HG02973 (cell line): ENCODE results near the gene ATP9A.

Experiments
- ATAC-seq: cut with Tn5 transposase; IDR thresholded peaks from one replicate; pipeline ENCODE4 v1.9.1; 2021; ENCODE audit warnings: moderate library complexity; ENCODE audit not compliant: unreplicated experiment

The ATP9A gene

DNA sequence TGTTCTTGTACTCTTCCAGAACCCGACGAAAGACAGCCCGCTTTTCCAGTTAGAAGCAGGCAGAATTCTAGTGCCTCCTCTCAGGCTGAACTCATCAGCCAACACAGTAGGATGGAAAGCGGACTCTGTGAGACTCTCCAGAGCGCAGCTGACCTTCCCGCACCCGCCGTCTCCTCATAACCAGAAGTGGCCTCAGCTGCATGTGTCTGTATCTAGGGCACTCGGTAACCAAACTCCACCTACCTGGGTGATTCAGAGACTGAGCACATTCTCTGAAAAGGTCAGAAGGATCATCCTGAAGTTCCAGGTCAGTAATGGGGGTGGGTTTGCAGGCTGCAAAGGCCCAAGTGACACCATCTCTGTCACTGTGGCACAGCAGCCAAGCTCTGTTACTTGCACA is 158.9 kb downstream of the ATP9A start:
- ATAC-seq: no peak

DNA sequence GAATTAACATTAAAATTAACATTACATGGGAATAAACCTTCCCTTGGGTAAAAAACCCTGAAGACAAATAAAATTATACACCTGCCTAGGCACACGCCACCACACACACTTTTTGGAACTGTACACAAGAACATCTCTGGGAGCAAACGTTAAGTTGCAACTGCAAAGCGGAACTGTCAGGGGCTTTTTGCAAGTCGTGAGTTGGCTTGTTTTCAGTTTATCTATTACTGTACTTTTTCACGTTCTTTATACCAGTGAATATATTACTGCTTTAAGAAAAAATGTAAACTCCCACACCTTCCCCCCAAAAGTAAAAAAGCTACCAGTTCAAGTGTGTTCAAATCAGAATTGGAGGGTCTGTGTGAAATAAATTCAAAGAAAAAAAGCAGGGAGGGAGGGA is 160.1 kb downstream of the ATP9A start:
- ATAC-seq: no peak

DNA sequence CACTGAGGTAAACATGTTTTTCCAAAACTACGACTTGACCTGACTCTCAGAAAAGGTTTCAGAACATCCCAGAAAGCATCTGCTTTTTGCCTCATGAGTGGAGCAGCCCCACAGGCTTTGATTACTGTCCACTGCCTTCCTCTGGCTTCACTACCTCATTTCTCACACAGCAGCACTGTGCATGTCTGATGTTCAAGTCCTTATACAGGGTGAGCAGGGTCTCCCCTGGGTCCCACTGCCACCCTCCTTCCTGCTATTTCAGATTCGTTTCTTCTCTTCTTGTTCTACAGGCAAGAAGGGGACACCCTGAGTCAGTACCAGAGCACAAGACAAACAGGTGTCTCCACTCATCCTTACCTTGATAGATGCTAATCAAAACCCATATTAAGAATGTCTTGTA is 161.0 kb downstream of the ATP9A start:
- ATAC-seq: no peak

DNA sequence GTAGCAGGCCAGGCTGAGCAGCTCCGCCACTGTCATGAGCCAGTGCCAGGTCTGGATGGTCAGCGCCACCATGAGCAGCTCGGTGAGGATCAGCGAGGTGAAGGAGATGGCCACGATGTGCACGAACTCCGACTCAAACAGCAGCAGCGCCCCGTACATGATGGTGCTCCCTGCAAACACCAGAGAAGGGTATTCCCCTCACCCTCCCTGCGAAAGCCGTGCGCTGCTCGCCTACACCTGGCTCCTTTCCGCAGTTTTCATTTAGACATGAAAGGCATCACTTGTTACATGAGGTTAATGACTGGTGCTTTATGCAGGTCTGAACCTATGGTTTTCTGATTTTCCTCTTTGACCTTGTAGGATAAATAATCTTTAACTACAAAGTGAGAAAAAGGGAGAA is 163.3 kb downstream of the ATP9A start:
- no peak for ATAC-seq

DNA sequence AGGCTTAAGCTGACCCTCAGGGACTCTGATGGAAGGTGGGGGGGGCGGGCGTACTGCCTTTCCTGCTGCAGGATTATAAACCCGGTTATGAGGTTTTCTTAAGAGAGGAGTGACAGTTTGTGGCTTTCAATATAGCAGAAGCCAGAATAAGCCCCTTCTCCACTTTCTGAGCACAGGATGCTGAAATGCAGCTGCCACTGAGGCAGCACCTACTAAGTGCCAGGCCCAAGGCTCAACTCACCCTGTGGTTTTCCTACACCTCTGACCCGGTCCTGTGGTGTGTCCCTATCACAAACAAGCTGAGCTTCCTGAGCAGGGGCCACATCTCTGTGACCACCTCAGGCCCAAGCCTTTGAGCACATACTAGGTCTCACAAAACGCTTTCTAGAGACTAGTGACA is 166.1 kb downstream of the ATP9A start:
- ATAC-seq: no peak

DNA sequence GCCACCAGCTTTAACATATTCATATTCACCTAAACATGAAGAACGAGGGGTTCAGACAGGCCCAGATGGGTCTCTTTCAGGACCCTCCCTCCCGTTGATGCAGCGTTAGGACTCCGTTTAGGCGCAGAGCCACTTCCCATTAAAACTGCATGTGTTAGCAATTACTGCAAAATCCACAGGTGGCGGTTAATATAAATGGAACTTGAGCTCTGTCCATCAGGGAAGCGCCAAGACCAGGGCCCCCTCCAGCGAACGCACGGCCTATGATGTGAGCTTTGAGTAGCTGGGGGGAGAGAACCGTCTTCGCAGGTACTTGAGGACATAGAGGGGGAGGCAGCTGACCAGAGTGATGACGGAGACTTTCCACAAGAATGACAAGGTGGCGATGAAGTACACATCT is 167.2 kb downstream of the ATP9A start:
- ATAC-seq: no peak

DNA sequence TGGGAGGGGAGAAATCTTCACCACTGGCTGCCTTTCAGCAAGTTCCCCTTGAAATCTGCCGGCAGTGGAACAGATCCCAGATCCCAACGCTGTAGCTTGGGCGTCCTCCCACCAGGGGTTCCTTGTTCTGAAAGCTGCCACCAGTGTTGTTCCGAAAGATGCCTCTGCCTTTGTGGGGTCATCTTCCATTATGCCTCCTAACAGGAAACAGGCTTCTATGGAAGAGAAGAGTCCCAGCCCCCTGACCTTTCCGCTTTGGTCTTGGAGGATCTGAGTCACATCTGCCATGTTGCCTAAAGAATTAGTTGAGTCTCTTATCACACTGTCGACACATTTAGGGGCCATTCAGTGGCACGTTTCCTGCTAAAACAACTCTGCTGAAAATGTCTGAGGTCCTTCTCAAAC is 168.2 kb downstream of the ATP9A start:
- no peak for ATAC-seq

DNA sequence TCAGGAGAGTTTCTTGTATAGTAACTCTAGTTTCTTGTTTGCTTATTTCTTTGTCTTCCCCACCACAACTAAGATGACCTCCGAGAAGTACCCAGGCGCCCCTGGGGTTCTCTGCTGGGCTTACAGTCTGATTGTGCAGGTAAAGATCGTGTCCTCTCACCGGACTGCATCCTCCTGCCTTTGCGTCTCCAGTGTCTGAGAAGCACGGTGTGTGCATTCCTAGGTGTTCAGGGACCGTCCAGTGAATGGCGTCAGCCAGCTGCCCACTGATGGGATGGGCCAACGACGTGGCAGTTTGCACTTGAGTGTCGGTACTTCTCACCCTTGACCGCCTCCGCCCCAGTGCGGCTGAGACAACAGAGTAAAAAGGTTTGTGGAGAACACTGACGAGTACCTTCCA is 169.6 kb downstream of the ATP9A start:
- no peak for ATAC-seq

DNA sequence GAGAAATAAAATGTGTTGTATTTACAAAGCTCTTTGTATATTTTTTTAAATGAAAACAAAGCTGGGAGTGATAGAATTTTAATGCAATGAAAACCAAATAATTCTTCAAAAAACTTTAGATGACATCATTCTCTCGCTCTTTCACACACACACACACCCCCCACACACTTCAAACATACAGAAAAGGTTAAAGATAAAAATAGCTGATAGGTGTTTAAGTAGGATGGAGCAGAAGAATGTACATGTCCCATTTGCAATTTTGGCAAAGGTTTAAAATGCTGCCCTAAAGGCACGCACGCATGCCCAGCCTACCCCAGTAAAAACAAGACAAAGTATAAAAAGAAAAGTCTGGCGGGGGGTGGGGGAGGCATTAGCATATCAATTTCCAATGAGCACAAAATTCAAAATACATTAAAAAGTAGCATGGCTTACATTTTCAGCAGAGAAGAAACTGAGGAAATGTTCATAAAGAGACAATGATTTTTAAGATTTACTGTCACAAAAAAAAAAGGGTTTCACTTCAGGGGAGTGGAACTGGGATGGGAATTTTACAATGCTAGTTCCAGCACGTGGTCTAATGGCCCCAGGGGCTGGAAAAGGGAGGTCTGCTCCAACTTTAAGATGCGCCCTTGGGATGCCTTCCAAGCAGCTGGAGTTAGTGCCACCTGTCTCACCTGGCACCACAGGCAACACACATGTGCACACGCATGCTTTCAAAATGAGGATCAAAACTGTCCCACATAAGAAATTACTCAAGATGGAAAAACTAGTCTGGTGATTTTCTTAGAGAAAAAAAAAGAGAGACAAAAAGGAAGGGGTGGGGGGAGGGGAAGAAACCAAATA is 170.6 kb downstream of the ATP9A start:
- ATAC-seq: no peak

DNA sequence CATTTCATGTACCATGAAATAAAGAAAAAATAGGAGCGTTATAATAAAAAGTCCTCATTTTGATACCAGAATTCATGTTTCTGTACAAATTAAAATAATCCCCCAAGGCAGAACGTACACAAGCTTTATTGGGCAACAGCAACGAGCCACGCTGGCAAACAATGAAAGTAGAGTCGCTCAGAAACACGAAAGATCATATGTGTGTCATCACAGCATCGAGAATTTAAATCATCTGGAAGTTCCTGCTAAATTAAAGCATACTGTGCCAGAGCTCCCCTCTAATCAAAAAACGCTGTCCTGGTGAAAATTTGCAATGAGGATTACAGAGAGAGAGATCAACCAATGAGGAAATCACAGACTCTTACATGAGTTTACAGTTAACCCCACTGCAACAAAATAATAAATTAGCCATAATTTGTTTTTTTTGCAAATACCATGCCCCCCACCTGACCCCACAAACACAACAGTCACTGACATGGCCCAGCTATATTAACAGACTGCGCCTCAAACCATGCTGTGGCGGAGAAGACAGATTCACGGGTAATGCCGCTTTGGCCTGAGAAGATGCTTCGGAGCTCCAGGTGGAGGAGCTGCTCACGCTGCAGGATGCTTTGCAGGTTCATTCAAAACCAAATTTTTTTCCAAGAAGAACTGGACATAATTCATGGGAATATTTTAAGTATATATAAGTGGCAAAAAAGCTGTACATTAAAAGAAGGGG is 171.4 kb downstream of the ATP9A start:
- ATAC-seq: no peak

DNA sequence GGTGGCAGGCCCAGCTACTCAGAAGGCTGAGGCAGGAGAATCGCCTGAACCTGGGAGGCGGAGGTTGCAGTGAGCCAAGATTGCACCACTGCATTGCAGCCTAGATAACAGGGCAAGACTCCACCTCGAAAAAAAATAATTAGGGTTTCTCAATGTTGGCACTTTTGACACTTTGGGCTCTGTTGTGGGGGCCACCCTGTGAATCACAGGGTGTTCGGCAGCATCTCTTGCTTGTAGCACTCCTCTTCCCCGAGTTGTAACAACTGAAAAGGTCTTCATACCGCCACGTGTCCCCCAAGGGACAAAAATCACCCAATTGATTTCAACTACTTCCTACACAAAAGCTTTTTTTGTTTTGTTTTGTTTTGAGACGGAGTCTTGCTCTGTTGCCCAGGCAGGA is 172.4 kb downstream of the ATP9A start:
- ATAC-seq: no peak

DNA sequence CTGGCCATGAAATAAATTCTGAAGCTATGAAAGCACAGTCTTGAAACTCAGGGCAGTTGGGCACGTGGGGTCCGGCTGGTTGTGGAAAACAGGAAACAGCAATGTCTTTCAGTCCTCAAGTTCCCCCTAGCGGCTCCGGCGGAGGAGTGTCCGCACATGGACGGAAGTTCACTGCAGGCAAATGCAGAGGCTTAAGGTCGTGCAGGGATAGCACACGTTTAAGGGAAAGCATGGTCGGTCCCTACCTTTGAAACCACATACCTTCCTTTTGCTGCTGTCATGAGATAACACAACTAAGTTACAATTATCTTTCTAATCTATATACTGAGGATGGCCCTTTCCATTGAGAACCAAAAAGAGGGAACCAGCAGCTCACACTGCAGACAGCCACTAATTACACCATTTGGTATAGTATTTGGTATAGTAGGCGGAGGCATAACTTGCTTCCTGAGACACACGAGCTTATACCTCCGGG is 173.1 kb downstream of the ATP9A start:
- ATAC-seq: peak; percentile 95

DNA sequence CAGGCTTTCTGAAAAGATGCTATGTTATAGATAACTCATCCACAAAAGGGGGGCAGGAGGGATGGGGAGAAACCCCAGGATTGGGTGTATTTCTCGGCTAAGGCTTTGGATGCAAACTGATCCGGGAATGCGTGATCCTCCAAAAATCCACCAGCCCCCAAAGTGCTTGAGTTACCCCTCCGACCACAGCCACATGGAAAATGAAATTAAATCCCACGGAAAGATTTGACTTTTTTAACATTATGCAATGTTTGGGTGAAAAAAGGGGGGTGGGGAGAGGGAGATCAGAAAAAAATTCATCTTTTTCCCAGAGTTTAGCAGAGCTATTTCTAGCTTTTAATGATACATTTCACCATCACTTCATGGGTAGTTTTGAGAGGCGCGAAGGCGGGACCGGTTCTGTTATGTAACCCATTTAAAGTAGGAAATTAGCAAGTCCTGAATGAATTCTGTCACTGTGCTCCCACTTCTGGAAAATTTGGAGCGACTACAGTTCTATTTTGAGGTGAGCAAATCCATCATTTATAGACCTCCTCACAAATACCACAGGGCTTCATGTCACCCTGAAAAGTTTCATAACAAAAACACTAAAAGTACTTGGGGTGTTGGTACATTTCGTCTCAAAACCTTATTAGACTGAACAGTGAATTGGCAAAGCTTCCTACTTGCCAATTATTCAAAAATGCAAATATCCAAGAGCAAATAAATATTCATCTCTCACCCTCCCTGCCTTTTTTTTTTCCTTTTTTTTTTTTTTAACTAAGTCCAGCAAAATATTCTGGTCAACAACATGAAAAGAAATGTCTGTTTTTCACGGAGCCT is 173.7 kb downstream of the ATP9A start:
- no peak for ATAC-seq

DNA sequence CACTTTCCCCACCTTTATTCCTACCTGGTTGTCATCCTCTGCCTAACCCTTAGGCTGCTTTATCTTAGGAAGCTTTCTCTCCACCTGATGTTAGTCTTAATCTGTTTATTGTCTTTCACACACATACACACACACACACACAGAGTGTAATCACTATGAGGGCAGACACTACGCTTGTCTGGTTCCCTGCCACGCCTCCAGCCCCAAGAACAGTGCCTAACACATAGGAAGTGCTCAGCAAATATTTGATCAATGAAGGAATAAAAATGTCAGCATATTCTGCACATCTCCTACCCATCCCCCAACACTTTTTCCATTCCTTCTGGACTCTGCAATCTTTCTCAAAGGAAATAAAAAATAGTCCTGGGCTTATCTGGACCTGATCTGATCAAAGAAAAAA is 174.6 kb downstream of the ATP9A start:
- ATAC-seq: no peak

DNA sequence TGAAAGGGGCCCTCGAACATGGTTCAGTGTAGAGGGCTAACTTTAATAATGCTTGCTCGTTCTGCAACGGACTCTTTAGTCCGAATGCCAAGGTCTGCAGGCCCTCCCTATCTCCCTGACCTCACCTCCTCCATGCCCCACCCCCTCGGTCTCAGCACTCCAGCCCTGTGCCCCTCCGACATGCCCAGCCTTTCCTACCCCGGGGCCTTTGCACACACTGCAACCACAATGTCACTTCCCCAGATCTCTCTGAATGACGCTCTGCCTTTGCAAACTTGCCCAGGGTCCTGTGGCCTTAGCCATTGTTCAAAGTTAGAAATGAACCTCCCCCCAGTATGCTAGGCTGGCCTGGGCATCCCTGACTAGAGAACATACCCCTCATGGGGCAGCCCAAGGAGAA is 175.6 kb downstream of the ATP9A start:
- no peak for ATAC-seq

DNA sequence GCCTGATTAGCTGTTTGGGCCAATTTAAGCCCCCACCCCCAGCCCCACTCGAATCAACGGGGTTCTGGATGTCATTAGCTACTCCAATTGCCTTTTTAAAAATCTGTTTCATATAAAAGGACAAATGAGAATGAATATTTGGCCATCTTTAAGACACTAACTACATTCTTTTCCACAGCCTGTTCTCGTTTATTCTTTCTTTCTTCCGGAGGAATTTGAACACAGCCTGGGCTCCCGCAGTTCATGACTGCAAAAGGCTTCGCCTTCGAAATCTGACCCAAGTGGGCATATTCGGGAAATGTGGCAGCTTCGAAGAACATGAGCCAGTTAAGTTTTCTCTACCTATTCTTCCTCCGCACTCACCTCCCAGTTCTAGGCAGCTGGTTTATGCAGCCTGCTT is 176.3 kb downstream of the ATP9A start:
- no peak for ATAC-seq

DNA sequence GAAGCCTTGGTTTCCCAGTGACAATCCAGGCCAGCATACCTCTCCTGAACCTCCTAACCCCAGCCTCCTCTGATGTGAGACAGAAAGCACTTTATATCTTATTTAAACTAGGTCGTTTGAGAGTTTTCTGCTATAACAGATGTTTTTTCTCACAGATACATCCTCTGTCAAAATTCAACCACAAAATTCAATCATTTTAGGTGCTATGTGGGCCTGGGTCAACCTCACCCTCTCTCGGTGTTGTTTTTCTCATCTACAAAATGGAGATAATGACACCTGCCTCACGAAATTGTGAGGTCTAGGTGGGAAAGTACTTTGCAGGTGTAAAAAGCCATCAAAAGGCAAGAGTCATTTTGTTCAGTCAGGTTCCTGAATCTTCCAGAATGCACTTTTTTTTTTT is 179.4 kb downstream of the ATP9A start:
- no peak for ATAC-seq

DNA sequence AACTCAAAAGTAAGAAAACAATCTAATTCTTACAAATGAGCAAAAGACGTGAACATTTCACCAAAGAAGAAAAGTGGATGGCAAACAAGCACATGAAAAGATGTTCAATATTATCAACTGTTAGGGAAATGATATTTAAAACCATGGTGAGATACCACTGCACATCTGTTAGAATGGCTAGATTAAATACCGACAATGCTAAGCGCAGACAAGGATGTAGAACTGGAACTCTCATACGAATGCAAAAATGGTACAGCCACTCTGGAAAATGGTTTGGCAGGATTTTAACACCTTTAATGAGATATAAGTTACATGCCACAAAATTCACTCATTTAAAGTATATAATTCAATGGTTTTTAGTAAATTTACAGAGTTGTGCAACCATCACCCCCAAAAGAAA is 181.0 kb downstream of the ATP9A start:
- no peak for ATAC-seq

DNA sequence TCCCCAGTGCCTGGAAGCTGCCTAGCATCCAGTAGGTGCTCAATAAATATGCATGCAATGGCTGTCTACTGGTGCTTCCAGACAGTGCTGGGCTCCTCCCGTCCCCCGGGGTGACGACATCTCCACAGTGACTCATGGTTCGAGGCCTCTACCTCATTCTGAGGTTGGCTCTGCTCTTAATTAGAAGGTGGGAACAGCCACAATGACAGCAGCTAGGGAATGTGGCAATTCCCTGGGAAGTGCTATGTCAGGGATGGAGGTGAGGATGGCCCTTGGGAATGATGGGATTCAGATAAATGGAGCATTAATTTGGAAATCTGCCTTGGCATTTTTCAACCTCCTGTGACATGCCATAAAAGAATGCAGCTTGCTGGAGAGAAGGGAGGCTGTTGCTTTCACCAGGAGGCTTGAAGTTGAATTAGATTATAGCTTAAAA is 182.2 kb downstream of the ATP9A start:
- no peak for ATAC-seq

DNA sequence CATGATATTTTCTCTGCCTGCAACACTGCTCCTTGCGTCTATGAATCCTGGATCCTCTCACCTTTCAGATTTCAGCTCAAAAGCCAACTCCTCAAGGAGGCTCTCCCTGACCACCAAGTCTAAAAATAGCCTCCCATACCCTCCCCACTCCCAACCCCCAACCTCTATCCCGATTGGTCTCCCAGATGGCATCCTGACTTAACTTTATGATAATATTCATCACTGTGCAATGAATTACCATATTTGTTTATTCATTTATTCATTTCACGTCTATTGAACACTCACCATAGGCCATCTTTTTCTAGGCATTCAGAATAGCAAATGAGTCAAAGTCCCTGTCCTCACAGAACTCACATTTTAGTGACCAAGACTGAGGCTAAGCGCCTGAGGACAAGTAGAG is 183.0 kb downstream of the ATP9A start:
- ATAC-seq: no peak

DNA sequence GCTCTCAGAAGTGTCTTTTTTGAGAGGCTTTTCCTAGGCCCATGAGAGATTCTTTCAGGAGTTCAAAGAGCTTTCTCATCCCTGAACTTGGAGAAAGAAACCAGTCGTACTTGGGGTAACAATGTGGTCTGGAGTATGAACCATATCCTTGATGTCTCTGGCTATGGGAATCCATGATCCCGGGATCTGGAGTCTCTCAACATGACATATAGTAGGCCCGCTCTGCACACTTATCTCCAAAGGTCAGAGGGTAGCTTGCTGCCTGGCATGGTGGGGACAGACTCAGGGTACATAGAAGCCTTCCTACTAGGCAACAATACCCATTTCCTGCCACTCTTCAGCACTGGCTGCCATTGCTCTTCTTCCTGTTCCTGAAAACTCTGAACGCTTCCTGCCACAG is 183.5 kb downstream of the ATP9A start:
- no peak for ATAC-seq

DNA sequence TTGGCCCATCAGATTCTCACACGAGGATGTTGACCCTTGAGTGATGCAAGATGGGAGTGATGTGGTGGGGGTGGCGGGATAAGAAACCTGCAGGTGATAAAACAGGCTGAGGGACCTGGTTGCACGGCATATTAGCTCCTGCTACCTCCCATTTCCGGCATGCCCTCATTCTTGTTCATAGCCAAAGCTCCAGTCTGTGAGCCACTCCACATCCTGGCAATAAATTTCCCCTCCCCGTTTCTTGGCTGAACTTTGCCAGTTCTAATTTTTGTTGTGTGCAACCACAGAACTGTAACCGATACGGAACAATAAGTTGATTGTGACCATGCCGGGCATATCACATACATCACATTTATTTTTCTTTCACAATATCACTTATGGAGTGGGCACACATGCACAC is 184.1 kb downstream of the ATP9A start:
- no peak for ATAC-seq
